Mucosa of rectum (tissue), 2 donors: ENCODE measurements around the gene INO80B.
"Not testable (repeated sequence)": the region's sequence is repeated elsewhere in the genome, so short reads cannot be mapped to it uniquely, and the experiment has no call there.

Source experiments
- H3K27ac ChIP-seq, 2 donors: one replicate each; pipeline ENCODE4 v1.7.0; 2013; ENCODE audit warnings: inconsistent platforms in 2 of 2, low read depth in 2 of 2, low read length in 2 of 2
- H3K27me3 ChIP-seq, 2 donors: one replicate each; pipeline ENCODE4 v1.7.0; 2013; ENCODE audit warnings: low read length in 2 of 2; ENCODE audit not compliant: control insufficient read depth in 2 of 2, insufficient read depth in 2 of 2
- H3K36me3 ChIP-seq, 2 donors: one replicate each; pipeline ENCODE4 v1.7.0; 2013; ENCODE audit warnings: low read length in 2 of 2; ENCODE audit not compliant: control insufficient read depth in 2 of 2, insufficient read depth in 2 of 2
- H3K4me1 ChIP-seq, 2 donors: one replicate each; pipeline ENCODE4 v1.7.0; 2013; ENCODE audit warnings: low read length in 2 of 2, mild to moderate bottlenecking in 1 of 2; ENCODE audit not compliant: control insufficient read depth in 2 of 2, insufficient read depth in 2 of 2
- H3K4me3 ChIP-seq, 2 donors: one replicate each; pipeline ENCODE4 v1.7.0; 2013; ENCODE audit warnings: low read length in 2 of 2
- H3K9ac ChIP-seq, 2 donors: one replicate each; pipeline ENCODE4 v1.7.0; 2013; ENCODE audit warnings: low read length in 2 of 2, low read depth in 1 of 2, mild to moderate bottlenecking in 1 of 2
- H3K9me3 ChIP-seq, 2 donors: one replicate each; pipeline ENCODE4 v1.7.0; 2013; ENCODE audit warnings: low read length in 2 of 2; ENCODE audit not compliant: control insufficient read depth in 2 of 2
- donor health status: healthy.
- donor health status: Normal muscosa, but diverticular disease.

Gene INO80B

DNA sequence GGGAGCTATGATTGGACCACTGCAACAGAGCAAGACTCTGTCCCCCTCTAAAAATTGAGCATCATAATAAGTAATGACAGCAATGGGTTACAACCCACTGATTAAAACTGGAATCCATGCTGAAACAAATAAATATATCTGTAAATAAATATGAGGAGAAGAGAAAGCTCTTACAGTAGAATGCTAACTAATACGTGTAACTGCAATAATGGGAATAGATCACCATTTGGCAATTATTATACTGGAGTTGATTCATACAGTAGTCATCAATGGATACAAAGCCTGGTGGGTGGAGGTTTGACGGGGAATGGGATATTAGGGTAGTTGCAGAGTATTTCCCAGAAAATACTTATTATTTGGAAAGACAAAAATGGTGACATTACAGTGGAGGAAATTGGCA, 6.1 kb upstream of the INO80B start:
- Histone ChIP-seq H3K36me3 (no peaks in the 10 kb centered on the region), H3K9ac (no peak overlapping the region), H3K4me1 (peaks cover 0 to 4% of the 10 kb centered on the region in 2 donors), H3K27ac (no peak overlapping the region), H3K4me3 (no peak overlapping the region), H3K27me3 (no peaks in the 10 kb centered on the region), H3K9me3 (no peaks in the 10 kb centered on the region)

DNA sequence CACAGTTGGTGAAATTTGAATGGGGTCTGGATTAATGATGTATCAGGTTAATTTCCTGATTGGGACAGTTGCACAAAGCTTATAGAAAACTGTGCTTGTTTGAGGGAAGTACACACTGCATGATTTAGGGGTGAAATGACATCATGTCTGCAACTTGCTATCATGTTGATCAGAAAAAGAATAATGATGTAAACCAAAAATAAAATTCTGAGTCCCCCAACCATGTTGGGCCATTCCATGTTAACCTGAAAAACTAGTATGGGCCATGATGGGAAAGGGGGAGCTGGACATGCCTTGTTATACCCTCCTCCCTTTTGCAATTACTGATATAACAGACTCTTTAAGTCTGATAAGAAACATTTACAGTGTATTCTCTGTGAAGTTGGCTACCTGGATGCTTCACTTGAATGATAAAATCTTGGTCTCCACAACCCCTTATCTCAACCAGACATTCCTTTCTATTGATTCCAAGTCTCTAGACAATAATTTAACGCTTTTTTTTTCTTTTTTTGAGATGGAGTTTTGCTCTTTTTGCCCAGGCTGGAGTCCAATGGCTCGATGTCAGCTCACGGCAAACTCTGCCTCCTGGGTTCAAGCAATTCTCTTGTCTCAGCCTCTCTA, 4.2 kb upstream of the INO80B start:
- no peaks in the 10 kb centered on the region for H3K36me3 ChIP-seq
- H3K27me3 ChIP-seq = no peaks in the 10 kb centered on the region
- no peaks in the 10 kb centered on the region for H3K9me3 ChIP-seq
- H3K4me3 ChIP-seq = no peak overlapping the region
- H3K9ac ChIP-seq = no peak overlapping the region
- no peak overlapping the region for H3K27ac ChIP-seq
- H3K4me1 ChIP-seq = peaks cover 6 to 7% of the 10 kb centered on the region in 2 donors

DNA sequence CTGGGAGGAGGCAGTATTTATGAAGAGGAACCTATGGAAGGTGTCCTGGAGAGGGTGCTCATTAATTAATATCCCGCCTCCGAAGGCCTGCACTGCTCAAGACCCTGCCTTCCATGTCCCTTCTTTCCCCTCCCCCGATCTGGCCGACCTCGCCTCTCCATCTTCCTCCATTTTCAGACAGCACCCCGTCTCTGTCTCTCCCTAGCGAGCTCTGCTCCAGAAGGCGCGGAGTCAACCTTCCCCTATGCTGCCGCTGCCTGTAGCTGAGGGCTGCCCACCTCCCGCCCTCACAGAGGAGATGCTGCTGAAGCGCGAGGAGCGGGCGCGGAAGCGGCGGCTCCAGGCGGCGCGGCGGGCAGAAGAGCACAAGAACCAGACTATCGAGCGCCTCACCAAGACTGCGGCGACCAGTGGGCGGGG, 2.3 kb downstream of the INO80B start:
- H3K36me3 ChIP-seq = peaks cover 8 to 11% of the 10 kb centered on the region in 2 donors
- no peaks in the 10 kb centered on the region for H3K27me3 ChIP-seq
- H3K4me3 ChIP-seq = peak overlapping the region; percentile 82 to 91
- peak overlapping the region; percentile 71 to 77 for H3K9ac ChIP-seq
- H3K27ac ChIP-seq = peak overlapping the region; percentile 94 to 100
- H3K4me1 ChIP-seq = peaks cover 25 to 26% of the 10 kb centered on the region in 2 donors
- H3K9me3 ChIP-seq = no peaks in the 10 kb centered on the region

DNA sequence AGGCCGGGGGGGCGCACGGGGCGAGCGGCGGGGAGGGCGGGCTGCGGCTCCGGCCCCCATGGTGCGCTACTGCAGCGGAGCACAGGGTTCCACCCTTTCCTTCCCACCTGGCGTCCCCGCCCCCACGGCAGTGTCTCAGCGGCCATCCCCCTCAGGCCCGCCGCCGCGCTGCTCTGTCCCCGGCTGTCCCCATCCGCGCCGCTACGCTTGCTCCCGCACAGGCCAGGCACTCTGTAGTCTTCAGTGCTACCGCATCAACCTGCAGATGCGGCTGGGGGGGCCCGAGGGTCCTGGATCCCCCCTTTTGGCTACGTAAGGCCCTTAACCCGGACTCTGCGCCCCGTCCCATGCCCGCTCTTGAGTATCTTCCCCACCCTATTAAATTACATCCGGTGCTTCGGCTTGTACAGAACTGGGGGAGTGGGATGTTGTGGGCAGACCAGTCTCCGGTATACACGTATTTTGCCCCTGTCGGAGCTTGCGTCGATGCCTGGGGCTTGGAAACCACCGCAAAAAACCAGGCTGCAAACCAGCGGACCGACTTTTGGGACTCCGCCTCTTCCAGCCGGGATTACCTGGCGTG, 2.8 kb downstream of the INO80B start:
- Histone ChIP-seq H3K9ac (peak overlapping the region; percentile 86 to 95), H3K4me1 (peaks cover 25 to 26% of the 10 kb centered on the region in 2 donors), H3K36me3 (peaks cover 8 to 16% of the 10 kb centered on the region in 2 donors), H3K4me3 (peak overlapping the region; percentile 82 to 91), H3K27me3 (no peaks in the 10 kb centered on the region), H3K9me3 (no peaks in the 10 kb centered on the region), H3K27ac (peak overlapping the region; percentile 94 to 100)

DNA sequence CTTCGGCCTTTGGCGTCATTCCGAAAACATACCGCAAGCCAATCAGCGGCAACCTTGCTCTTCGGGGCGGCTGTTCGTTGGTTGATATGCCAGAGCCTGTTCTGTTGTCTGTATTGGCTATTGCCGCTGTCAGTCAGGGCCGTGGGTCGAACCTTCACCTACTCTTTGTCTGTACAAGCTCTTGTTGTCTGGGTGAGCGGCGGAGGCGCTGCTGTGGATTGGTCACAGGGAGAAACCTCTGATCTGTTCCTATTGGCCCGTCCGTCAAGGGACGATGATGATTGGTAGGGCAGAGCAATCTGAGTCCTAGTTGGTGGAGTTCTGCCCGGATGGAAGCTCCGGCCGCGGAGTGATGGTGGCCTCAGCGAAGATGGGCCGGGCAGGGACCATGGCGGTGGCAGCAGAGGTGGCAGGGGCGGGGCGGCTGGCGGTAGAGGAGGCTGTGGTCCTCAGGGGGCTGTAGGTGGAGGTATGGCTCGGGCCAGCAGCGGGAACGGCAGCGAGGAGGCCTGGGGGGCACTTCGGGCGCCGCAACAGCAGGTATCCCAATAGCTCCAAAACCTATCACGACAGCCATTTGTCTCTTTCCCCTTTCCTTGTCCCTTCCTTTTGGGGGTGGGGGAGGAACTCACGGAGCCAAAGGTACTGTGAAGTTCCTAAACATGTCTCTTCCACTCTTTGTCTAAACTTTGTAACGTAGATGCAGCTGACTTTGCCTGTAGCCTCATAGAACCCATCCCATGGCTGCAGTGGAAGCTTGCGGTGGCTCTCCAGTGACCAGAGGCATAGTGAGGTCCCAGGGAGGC, 3.4 kb downstream of the INO80B start, which contains the start of gene WBP1:
Gene WBP1, plus strand, starts transcription at position 307 of the 806 bp plus-strand sequence. Its CDS starts 165 bp downstream, at position 472.
- Histone ChIP-seq H3K27me3 (no peaks in the 10 kb centered on the region), H3K27ac (peak within 1 kb of the TSS; percentile 94 to 100), H3K9me3 (no peaks in the 10 kb centered on the region), H3K4me1 (peaks cover 25 to 26% of the 10 kb centered on the region in 2 donors), H3K9ac (peak within 1 kb of the TSS; percentile 86 to 95), H3K36me3 (peaks cover 8 to 20% of the 10 kb centered on the region in 2 donors), H3K4me3 (peak within 1 kb of the TSS; percentile 82 to 91)

DNA sequence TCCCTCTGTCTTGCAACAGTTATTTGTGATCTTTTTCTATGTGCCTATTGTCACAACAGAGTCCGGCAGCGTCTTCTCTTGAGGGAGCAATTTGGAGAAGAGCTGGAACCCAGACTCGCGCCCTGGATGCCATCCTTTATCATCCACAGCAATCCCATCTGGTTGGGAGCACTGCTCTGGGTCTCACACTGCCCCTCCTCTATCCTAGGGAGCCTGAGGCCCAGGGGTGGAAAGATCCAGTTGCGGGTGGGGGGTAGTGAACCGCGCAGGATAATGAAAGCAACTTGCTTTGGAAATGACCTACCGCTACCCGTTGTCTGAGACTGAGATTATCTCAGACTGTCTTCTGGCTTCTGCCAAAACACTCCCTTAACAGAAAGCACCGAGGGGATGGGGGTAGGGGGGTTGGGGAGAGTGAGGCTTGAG, 4.1 kb downstream of the INO80B start:
- Histone ChIP-seq H3K9ac (peak overlapping the region; percentile 58 to 64), H3K4me1 (peaks cover 25 to 28% of the 10 kb centered on the region in 2 donors), H3K9me3 (no peaks in the 10 kb centered on the region), H3K36me3 (peaks cover 8 to 20% of the 10 kb centered on the region in 2 donors), H3K27ac (peak overlapping the region; percentile 60 to 65), H3K27me3 (no peaks in the 10 kb centered on the region), H3K4me3 (peak overlapping the region; percentile 82 to 91)

DNA sequence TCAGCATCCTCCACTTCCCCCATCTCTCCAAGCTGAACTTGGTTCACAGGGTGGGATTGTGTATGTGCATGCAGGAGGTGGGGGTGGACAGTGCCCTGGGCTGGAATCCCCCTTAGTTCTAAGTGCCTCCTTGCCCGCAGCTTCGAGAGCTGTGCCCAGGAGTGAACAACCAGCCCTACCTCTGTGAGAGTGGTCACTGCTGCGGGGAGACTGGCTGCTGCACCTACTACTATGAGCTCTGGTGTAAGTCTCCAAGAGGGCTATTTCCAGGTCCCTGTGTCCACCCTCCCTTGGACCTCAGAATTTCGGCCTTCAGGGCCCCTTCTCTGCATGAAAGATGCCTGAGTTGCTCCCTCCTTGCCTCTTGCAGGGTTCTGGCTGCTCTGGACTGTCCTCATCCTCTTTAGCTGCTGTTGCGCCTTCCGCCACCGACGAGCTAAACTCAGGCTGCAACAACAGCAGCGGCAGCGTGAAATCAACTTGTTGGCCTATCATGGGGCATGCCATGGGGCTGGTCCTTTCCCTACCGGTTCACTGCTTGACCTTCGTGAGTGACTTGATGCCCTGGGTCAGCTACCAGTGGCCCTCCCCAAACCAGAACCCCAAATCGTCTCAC, 4.7 kb downstream of the INO80B start:
- H3K4me1 ChIP-seq = peaks cover 32 to 33% of the 10 kb centered on the region in 2 donors
- H3K9ac ChIP-seq = peak overlapping the region in 1 of 2 donors; percentile 41
- H3K27ac ChIP-seq, H3K9me3 ChIP-seq, H3K27me3 ChIP-seq: not testable (repeated sequence)
- H3K4me3 ChIP-seq = peak overlapping the region in 1 of 2 donors; percentile 91
- peaks cover 8 to 20% of the 10 kb centered on the region in 2 donors for H3K36me3 ChIP-seq

DNA sequence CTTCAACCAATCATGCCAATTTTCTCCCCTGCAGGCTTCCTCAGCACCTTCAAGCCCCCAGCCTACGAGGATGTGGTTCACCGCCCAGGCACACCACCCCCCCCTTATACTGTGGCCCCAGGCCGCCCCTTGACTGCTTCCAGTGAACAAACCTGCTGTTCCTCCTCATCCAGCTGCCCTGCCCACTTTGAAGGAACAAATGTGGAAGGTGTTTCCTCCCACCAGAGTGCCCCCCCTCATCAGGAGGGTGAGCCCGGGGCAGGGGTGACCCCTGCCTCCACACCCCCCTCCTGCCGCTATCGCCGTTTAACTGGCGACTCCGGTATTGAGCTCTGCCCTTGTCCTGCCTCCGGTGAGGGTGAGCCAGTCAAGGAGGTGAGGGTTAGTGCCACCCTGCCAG, 5.3 kb downstream of the INO80B start:
- H3K9ac ChIP-seq, H3K27me3 ChIP-seq, H3K27ac ChIP-seq, H3K4me3 ChIP-seq, H3K9me3 ChIP-seq: not testable (repeated sequence)
- H3K36me3 ChIP-seq = peaks cover 8 to 20% of the 10 kb centered on the region in 2 donors
- H3K4me1 ChIP-seq = peaks cover 30 to 34% of the 10 kb centered on the region in 2 donors

DNA sequence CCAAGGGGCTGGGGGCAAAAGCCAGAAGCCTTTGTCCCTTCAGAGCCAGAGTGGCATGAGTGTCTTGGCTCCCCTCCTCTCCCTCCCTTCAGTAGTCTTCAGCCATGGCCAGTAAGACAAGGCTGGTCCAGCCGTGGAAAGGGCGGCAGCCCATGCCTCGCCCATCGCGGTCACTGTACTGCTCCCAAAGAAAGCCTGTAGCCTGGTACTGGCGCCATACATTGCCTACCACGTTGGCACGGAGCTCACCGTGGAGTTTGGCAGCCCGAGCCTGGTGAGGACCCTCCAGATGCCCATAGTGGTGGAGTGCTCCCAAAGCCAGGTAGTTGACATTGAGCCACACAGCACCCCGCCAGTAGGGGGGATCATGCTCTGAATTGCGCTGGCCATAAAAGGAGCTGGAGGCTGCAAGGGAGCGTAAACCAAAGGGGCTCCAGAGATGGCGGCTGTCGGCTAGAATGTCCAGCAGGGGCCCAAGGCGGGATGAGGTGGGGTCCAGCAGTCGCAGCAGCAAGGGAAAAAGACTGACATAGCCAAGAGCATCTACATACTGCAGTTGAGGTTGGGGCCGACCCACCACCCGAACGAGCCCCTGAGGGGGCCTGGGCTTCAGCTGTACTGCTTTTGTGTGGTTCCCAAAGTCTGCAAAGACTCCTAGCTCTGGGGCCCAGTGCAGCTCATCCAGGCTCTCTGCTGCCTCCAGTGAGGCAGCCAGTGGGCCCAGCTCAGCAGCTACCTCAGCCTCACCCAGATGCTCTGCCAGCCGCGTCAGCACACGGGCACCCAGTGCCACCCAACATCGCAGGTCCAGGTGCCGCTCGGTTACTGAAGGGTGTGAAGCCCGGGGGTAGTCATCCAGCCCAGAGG, 6.5 kb downstream of the INO80B start:
- Histone ChIP-seq H3K9me3 (no peaks in the 10 kb centered on the region), H3K4me3 (no peak overlapping the region), H3K36me3 (peaks cover 8 to 16% of the 10 kb centered on the region in 2 donors), H3K27ac (no peak overlapping the region), H3K9ac (no peak overlapping the region), H3K4me1 (peaks cover 22 to 28% of the 10 kb centered on the region in 2 donors), H3K27me3 (no peaks in the 10 kb centered on the region)
